GM19324 (cell line): Measurements from ENCODE around the gene SLC7A7.
"Not testable (repeated sequence)": the region's sequence is repeated elsewhere in the genome, so short reads cannot be mapped to it uniquely, and the experiment has no call there.

Source experiments
- ATAC-seq: cut with Tn5 transposase; IDR thresholded peaks from one replicate; pipeline ENCODE4 v1.9.1; 2021; ENCODE audit warnings: mild to moderate bottlenecking, moderate library complexity; ENCODE audit not compliant: unreplicated experiment, low FRiP score

The SLC7A7 gene

DNA sequence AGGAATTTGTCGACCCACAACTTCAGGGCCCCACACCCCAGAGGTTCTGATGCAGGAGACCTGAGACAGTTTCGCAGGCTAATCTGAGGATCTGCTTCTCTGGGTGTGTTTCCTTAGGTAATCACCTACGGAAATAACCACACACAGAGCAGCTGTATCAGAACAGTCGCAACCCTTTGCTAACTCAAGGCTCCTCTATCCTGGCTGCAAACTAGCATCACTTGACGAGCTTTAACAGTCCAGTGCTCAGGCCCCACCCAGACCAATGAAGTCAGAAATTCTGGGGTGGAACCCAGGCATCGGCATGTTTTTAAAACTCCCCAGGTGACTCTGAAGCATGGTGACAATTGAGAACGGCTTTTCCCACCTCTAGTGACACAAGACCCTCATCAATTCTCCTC, 20.7 kb downstream of the SLC7A7 start:
- ATAC-seq, result peak; percentile 39

DNA sequence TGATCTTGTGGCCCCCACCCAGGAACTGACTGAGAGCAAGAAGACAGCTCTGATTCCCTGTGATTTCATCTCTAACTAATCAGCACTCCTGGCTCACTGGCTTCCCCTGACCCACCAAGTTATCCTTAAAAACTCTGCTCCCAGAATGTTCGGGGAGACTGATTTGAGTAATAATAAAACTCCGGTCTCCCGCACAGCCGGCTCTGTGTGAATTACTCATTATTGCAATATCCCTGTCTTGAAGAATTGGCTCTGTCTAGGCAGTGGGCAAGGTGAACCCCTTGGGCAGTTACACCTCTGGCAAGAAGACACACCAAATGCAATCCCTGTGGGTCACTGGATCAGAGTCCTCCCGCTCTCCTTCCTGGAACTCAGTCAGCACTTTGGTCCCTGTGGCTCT, 21.3 kb downstream of the SLC7A7 start:
- ATAC-seq, result no peak

DNA sequence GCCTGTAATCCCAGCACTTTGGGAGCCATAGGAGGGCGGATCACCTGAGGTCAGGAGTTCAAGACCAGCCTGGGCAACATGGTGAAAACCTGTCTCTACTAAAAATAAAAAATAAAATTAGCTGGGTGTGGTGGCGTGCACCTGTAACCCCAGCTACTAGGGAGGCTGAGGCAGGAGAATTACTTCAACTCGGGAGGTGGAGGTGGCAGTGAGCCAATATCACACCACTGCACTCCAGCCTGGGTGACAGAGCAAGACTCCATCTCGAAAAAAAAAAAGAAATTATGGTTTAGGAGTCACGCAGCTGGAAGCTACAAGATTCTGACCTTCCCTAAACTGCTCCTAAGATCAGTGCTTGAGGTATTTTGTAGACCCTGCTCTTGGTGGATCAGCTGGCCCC, 21.7 kb downstream of the SLC7A7 start:
- not testable (repeated sequence) for ATAC-seq

DNA sequence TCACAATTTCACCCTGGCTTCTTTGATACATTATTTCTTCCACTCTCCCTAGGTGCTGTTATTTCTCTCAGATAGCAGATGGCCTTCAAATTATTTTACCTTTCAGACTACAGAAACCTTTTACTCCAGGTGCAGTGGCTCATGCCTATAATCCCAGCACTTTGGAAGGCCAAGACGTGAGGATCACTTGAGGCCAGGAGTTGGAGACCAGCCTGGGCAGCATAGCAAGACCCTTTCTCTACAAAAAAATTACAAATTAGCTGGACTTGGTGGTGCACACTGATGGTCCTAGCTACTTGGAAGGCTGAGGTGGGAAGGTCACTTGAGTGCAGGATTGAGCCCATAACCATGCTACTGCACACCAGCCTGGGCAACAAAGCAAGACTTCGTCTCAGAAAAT, 23.1 kb downstream of the SLC7A7 start:
- no peak for ATAC-seq

DNA sequence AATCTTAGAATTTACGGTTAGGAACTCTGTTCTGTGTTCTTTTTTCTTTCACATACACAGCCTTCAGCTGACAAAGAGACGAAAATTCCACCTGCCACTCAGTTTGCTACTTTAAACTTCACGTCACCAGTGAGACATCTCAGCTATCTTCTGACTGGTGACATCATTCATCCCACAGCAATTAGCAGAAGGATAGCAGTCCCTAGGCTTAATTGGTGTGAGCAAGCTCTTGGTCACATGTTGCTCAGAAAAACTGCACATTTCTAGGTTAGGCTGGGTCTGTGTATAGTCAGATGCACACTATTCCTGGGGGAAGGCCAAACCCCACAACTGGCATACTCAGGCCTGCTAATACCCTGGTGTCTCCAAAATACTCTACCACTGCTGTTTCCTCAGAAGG, 23.9 kb downstream of the SLC7A7 start:
- no peak for ATAC-seq

DNA sequence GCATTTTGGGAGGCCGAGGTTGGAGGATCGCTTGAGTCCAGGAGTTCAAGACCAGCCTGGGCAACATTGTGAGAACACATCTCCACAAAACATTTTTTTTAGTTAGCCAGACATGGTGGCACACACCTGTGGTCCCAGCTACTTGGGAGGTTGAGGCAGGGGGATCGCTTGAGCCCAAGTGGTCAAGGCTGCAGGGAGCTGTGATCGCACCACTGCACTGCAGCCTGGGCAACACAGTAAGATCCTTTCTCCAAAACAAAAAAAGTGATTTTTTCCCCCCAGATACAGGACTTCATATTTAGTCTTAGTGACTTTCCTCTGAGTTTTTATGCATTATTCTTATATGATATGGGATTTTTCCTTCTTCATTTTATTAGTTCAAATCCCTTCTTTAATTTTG, 28.6 kb downstream of the SLC7A7 start:
- ATAC-seq, result no peak

DNA sequence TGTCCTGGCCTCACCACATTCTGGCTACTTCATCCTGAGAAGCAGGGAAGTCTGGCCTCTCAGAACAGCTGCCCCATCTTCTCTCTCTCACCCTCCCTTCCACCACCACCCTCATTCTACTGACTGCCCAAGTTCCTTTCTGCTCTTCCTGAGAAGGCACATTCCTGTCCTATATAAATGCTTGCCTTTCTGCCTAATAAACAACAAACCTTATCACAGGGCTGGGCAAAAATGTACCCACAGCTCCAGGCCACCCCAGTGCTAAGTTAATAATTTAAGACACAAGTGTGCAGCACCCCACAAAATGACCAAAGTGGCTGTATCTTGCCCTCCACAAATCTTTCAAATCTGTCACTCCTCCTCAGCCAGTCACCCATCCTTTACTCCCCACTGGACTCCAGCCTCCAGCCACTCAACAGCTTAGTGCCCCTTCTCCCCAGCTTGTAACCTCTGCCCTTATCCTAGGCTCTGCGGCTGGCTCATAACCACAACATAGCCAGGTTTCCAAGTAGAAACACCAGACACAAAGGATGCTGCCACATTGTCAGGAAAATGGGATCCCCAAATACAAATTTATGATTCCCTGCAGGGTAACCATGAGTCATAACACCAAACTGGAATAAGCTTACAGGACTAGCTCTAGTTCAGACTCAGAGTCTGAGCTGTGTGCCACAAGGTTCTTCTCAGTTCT, 33.8 kb downstream of the SLC7A7 start:
- no peak for ATAC-seq

DNA sequence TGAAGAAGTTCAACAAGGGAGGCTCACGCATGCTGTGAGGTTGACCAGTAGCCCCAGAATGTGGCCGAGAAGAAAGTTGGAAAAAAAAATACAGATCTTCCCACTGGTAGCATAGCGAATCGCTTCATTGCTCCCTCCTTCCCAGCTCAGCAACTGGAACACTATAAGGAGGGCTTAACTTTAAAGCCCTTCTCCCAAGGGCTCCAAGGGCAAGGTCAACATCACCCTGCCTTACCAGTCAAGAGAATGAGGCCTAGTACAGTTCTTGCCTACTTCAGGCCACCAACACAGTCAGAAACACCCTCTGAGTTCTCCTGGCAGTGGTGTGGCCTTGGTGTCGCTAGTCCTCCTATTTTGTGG, 34.3 kb downstream of the SLC7A7 start:
- ATAC-seq, result no peak

DNA sequence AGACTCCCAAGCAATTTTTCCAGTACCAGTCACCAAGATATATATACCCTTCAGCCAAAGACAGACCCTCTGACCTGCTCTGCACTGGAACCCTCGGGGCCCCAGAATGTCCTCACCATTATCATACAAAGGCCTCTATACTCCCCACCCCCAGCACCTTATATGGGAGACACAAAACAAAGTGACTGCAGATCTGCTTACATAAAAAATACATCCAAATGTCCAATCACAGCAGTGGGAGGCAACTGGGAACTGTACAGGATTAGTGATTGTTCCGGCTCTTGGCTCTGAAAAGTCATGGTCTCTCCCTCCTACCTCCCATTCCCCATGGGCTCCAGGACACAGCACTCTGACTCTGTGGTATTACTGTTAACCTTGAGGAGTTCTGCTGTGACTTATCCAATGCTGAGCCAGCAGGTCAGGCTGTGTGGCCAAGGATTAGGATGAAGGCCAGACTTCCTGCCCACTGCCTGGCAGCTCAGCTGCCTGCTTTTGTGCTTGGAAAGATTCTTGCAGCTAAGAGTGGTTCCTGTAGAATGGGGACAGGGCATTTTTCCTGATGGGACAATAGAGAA, 35.0 kb downstream of the SLC7A7 start:
- no peak for ATAC-seq

DNA sequence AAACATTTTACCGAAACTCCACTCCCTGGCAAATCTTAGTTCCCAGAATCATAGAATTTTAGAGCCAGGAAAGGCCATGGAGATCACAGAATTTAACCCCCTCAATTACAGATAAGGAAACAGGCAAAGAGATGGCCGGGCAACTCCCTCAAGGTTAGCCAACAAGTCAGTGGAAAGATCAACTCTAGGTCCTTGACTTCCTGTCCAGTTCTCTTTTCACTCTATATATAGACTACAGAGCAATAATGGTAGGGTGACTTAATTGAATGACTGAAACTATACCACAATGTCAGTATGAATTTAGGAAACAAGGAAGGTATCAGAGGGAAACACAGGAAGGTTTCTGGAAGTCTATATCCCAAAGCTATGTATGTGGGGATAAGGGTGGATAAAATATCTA, 37.2 kb downstream of the SLC7A7 start:
- no peak for ATAC-seq

DNA sequence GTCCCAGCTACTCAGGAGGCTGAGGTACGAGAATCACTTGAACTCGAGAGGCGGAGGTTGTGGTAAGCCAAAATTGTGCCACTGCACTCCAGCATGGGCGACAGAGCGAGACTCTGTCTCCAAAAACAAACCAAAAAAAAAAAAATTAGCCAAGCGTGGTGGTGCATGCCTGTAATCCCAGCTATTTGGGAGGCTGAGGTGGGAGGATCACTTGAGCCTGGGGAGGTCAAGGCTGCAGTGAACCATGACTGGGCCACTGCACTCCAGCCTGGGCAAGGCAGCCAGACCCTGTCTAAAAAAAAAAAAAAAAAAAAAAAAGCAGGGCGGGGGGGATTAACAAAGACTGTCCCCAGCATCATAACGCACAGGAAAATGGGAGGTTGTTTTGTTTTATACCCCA, 38.4 kb downstream of the SLC7A7 start:
- not testable (repeated sequence) for ATAC-seq

DNA sequence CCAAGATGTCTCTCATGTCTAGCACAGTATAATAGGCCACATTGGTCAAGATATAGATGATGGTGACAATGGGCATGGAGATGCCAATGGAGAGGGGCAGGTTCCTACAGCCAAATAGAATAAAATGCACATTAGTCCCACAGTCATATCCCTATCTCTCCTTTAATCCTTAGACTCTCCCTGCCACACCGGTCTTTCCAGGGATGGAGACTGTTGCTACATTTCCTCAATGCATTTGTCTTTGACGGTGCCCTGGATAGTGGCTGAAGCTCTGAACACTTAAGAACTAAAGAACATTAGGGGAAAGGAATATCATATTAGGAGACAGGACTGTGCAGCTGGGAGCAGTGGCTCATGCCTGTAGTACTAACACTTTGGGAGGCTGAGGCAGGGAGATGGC, 39.0 kb downstream of the SLC7A7 start:
- ATAC-seq, result no peak

DNA sequence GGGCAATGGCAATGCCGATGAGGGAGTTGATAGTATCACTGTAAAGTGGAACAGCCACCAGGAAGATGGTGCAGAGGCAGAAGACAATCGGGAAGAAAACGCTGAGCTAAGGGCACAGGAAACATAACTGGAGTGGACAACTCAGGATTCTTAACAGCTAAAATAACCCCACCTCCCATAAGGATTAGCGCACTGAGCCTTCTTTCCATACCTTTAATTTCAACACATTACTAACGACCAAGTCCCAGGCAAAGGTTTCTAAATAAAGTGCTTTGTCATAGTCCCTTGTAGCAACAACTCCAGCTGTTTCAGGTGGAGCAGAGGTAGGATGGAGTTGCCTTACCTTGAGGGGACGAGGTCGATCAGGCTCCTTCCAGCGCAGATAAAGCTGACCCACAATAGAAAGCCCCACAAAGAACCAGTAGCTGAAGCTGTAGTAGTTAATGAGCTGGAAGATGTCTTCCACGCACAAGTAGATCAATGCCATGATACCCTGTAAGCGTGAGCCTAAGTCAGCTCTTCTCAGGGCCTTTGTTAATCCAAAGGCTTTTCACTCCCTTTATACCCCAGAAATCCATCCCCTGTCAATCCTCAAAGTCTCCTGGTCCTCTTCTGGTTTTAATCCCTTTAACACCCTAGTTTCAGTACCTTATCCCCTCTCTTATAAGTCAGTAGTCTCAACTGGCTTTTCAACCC, 41.1 kb downstream of the SLC7A7 start:
- no peak for ATAC-seq

DNA sequence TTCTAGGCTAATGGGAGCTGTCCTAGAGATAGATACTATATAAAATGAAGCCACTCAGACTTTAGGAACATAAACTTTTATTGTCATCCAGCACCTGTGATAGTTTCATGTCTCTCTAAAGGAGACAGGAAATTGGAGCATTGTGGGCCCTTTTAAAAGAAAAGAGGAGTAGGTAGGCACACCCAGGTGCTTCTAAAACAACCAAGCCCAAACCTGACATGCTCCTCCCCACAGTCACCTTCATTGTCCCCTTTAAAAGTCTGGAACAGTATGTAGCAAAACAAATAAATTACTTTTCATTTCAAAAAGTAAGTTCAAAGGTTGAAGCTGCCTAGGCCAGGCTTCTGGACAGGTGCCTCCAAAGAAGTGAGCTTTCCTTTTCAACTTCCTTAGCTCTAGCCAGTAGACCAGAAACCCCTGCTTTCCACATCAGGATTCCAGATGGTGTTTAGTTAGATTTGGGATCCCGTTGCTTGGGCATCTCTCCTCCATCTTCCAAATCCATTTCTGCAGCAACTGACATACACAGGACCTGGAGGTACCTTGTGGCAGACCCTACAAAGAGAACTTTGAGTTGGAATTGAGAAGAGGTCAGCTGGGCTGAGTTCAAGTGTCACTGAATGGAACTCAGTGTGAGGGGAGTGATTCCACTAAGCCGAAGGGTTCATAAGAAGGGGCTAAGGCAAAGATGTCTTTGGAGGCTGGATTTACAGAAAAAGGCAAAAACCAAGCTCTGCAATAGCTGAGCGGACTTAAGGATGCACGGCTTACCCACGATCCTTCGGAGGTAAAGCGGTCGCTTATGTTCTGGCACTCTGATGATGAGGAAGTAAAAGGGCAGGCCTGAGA, 41.8 kb downstream of the SLC7A7 start:
- no peak for ATAC-seq

DNA sequence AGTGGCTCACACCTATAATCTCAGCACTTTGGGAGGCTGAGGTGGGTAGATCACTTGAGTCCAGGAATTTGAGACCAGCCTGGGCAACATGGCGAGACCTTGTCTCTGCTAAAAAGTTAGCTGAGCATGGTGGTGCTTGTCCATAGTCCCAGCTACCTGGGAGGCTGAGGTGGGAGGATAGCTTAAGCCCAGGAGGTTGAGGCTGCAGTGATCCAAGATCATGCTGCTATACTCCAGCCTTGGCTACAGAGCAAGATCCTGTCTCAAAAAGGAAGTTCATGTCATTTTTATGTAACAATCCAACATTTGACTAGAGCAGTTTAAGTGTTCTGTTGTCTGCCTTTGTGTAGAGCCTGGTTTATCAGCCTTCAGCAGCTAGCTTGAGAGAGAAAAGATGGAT, 42.5 kb downstream of the SLC7A7 start:
- ATAC-seq, result no peak

DNA sequence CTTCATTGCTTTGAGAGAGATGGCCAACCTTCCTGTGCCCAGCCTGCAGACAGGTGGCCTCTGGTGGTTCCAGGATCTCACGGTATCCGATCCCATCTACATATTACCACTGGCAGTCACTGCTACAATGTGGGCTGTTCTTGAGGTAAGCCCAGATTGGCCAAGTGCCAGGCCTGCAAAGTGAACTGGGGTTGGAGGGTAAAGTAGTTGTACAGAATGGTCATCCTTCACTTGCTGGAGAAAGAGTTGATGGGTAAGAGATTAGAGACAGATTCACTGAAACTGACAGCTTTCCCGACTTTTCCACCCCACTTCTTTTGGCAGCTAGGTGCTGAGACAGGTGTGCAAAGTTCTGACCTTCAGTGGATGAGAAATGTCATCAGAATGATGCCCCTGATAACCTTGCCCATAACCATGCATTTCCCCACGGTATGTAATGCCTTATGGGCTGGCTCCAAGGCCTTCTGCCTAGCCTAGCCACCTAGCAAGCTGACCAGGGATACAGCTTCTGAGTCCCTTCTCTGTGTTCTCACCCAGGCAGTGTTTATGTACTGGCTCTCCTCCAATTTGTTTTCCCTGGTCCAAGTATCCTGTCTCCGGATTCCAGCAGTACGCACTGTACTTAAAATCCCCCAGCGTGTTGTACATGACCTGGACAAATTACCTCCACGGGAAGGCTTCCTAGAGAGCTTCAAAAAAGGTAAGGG, 44.6 kb downstream of the SLC7A7 start:
- ATAC-seq, result no peak

DNA sequence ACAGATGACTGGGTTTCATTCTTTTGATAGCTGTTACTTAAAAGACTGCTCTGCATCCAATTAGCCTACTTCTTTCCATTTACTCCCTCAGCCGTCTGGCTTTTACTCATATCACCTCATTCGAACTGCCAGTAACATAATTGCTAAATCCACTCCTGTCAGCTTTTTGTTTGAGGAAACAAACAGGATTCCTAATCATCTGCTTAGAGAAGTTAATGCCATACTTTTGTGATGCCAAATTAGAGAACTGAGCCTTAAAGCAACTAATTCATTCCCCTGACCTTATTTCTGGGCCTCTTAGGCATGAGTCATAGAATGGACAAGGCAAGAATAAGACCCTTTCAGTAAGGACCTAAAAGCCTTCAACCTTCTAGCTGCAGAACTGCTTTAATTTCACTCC, 45.9 kb downstream of the SLC7A7 start:
- ATAC-seq, result no peak

DNA sequence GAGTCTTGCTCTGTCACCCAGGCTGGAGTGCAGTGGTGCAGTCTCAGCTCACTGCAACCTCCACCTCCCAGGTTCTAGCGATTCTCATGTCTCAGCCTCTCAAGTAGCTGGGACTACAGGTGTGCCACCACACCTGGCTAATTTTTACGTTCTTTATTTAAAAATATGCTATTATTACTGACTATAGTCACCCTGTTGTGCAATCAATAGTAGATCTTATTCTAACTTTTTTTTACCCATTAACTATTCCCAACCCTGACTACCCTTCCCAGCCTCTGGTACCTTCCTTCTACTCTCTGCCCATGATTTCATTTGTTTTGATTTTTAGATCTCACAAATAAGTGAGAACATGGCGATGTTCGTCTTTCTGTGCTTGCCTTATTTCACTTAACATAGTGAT, 46.3 kb downstream of the SLC7A7 start:
- no peak for ATAC-seq

DNA sequence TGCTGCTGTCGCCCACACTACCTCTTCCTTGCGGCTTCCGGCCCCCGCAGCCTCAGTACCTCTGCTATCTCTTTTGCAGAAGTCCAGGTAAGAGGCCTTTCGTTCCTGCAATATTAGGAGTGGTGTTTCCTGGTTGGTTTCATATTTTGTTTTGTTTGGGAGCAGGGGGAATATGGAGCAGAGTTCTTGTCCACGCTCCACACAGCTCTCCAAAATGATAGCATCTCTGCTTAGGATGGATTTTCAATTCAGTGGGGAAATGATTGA, 48.0 kb downstream of the SLC7A7 start:
- peak; percentile 11 for ATAC-seq

DNA sequence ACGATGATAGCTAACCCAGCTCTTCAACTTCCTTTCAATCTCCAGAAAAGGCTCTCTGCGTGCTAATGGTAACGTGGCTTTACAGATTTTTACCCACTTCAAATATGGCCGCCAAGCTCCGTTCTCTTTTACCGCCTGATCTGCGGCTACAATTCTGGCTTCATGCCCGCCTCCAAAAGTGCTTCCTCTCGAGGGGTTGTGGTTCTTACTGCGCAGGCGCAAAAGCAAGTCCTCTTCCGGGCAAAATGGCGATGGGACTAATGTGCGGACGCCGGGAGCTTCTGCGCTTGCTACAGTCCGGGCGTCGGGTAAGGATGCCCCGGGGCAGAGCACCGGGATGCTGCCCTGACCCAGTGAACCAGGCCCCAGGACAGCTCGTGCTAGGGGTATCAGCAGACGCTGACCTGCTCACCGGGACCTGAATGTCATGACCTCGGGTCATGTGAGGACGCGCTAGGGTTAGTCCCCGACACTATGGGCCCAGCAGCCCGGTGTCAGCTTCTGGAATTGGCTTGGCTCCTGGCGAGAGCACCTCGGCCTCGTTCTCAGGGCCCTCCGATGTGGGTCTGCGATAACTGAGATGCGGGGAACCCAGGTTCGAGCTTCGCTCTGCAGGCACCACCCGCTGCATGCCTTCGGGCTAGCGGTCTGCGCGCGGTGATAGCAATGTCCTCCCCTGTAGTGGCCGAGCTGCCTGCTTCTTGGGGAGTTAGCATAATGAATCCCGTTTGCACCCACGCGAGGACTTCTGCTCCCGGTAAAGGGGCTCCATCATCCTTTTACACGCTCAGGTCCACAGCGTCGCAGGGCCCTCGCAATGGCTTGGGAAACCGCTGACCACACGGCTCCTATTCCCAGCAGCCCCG, 48.5 kb downstream of the SLC7A7 start, which contains the start of gene OXA1L:
TSS of gene OXA1L (plus strand) at position 232 of the 866 bp plus-strand sequence. CDS start at position 246, 14 bp downstream.
- ATAC-seq, result peak; percentile 82
